Stimulated activated CD4-positive, alpha-beta T cell treated with anti-CD3 and anti-CD28 coated beads, Interleukin-2, amount 100 ng/mL, for 48 hours (primary cell): ENCODE results near the gene ENKUR.

ENCODE experiments used
- DNase-seq, 2 donors: peaks; one replicate each; pipeline ENCODE4 v3.0.0-alpha.2; 2020

ENKUR gene

DNA sequence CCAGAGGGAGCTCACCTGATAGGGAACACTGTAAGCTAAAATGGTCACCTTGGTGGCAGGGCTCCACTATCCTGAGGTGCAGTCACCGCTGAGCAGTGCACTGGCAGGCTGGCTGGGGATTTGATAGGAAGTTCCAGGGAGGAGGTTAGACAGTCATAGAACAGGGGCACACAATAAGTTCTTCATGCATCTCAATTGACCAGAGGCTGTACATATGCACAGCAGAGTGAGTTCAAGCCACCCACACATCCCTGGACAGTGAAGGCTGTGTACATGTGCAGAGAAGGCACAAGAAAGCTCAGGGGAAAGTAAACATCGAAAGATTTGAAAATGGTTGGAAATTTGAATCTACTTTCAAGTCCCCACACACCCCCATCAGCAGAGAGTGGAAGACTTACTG is 77.4 kb downstream of the ENKUR start:
- DNase-seq, result no peak

DNA sequence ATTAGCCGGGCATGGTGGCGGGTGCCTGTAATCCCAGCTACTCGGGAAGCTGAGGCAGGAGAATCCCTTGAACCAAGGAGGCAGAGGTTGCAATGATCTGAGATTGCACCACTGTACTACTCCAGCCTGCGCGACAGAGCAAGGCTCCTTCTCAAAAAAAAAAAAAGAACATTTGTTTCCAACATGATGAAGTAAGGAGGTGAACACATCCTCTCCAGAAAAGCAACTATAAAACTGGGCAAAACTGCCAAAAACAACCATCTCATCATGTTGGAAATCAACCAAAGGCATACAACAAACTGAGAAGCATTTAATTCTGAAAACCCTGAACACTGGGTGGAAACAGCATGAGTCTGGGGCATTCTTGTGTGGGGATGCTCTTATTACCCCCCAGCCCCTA is 77.9 kb downstream of the ENKUR start:
- no peak for DNase-seq

DNA sequence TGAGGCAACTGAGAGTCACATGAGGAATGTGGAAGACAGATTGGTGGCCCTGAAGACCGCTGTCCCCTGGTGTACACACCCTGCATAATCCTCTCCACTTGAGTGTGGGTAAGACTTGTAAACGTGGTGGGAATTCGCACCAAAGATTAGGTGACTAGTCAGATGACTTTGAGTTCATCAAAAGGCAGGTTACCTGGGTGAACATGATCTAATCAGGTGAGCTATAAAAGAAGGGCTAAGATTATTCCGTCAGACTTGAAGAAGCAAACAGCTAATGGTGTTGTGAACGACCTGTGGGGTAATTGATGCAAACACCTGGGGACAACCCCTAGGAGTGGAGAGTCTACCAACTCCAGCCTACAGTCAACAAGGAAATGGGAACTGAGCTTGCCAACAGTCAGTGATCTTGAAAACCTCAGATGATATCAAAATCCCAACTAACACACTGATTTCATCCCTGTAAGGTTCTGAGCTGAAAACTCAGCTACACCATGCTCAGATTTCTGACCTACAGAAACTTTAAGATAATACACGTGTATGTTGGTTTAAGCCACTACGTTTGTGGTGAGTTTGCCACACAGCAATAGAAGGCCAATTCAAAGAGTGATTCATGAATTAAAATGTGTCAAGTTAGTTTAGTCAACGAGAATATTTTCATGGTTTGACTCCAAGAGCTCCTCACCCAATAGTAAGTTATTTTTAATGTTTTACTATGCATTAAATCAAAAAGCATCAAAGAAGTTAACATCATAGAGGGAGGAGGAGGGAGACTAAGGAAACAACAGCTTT is 80.3 kb downstream of the ENKUR start:
- no peak for DNase-seq
